Astrocyte (in vitro differentiated cells and primary cell): ENCODE data around the gene DAPP1.

Source experiments
- CTCF ChIP-seq: IDR thresholded peaks from 2 replicates; pipeline ENCODE4 v1.5.1; 2011; ENCODE audit warnings: low read depth, mild to moderate bottlenecking, inconsistent platforms, low read length, moderate library complexity; ENCODE audit not compliant: insufficient read depth
- EZH2 ChIP-seq: IDR thresholded peaks from 2 replicates; pipeline ENCODE4 v1.6.1; 2012; ENCODE audit warnings: mild to moderate bottlenecking, low read length, inconsistent platforms; ENCODE audit not compliant: insufficient read depth

- no peak for TF ChIP-seq CTCF
- TF ChIP-seq EZH2: no peak
These were observed 11.8 kb downstream of the DAPP1 start for GRCh38 chr4:99828477-99828876.
